CD4-positive, alpha-beta T cell treated with Interleukin-6 for 4 hours (primary cell): ENCODE results near the gene OBSL1.

Experiments used
- DNase-seq: peaks from one replicate; pipeline ENCODE4 v3.0.0-alpha.2; 2020; ENCODE audit warnings: mixed read lengths

The OBSL1 gene

DNA sequence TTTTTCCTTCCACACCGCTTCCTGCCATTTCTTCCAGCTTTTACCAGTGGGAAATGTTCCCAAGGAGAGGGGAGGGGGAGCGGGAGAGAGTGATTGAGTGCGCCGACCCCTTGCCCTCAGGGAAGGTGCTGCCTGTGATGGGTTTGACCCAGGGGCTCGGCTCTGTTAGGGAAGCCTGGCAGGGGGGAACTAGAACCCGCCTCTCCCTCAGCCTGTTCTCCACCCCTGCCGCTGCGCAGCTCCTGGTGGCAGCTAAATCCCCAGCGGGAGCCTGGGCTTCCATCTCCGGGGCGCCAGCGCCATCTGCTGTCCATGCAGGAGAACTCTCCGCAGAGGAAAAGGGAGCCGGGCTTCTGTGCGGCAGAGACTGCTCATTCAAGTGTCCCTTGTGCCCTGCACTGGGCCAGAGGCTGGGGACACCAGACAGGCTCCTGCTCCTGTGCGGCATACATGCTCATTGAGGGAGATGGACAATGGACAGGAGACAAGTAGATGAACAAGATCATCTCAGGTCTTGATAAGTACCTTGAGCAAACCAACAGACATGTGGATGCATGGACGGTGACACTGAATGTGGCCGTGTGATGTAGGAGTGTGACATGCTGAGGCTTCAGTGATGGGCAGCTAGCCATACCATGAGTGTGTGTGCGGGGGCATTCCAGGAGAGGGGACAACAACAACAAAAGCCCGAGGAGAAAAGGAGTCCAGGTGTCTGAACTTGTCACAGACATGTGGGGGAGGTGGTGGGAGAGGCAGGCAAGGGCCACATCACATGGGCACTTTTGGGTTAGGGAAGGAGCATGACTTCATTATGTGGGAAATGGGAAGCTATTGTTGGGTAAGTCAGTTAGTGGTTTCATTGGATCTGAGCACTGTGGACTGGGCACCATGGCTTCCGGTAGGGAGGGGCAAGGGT, 41.0 kb downstream of the OBSL1 start:
- peak; percentile 90 for DNase-seq

DNA sequence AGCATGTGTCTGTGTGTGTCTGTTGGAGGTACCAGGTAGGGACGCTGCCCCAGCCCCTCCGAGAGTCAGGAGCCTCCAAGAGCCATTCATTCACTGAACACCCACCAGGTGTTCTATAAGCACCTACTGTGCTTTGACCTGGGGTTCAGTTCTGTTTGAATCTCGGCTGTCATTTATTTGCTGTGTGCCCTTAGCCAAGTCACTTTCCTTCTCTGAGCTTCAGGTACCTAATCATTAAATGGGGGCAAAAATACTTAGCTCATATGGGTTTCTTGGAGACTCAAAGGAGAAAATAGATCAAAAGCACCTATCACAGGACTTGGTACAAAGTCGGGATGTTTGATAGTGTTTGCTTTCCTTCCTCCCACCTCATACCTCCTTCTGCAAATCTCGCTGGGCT, 43.9 kb downstream of the OBSL1 start:
- DNase-seq = no peak

DNA sequence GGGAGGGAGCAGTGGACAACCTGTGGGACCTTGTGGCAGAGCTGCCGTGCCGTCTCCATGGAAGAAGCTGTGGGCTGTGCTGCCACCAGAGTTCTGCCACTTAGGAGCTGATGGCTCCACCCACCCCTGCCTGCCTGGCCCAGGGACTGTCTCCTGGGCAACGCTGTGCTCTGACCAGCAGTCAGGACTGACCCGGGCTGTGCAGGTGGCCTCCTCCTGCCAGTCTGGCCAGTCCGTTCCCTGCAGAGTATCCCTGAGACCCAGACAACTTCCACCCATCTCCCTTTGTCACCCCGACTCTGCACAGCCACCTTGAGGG, 44.3 kb downstream of the OBSL1 start:
- no peak for DNase-seq

DNA sequence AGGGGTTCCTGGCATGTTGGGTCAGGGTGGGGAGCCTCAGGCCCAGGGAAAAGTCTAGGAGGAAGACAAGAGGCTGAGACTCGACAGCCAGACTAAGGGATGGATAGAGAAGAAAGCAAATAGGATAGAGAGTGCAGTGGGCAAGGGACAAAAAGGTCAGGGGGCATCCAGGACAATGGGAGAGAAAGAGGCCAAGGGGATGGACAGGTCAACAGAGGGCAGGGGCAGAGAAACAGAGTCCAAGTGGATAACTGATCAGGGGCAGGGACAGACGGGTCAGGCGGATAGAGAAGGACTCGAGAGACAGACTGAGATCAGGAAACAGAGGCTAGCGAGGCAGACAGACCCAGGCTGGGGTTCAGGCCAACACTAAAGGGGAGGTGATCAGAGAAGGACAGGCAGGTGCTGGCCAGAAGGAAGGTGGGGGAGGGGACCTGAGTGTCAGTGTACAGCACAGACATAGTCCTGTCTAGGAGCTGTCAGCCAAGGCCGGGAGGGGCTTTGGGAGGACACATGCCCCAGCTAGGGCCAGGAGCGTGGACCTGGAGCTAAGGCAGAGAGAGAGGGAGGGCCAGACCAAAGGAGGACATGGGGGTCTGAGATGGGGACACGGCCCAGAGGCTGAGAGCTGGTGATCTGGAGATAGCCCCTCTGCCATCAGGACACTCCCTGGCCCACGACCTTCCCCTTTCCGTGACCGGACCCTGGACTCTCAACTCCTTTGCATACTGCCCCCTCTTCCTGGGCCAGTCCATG, 44.8 kb downstream of the OBSL1 start:
- DNase-seq = no peak

GRCh38 chr2:219525533-219526232, 45.7 kb downstream of the OBSL1 start:
- no peak for DNase-seq

DNA sequence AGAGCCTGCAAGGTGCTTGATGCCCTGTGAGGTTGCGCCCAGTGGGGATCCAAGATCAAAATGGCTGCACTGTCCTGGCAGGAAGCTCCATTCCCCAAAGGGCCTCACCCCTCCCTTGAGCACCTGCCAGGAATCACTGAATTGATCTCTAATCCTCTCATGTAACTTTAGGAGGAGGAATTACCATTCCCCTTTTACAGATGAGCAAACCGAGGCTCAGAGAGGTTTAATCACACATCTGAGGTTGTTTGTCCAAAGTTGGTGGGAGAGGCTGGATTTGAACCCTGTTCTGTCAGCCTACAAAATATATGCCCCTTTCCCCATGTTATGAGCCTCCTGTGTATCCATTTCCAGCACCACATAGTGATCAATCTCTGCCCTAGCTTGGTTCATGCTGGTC, 46.5 kb downstream of the OBSL1 start:
- no peak for DNase-seq

- DNase-seq = no peak
Observed at GRCh38 chr2:219523031-219523671, 48.2 kb downstream of the OBSL1 start.

- no peak for DNase-seq
Observed at GRCh38 chr2:219522111-219523030, 49.0 kb downstream of the OBSL1 start.

DNA sequence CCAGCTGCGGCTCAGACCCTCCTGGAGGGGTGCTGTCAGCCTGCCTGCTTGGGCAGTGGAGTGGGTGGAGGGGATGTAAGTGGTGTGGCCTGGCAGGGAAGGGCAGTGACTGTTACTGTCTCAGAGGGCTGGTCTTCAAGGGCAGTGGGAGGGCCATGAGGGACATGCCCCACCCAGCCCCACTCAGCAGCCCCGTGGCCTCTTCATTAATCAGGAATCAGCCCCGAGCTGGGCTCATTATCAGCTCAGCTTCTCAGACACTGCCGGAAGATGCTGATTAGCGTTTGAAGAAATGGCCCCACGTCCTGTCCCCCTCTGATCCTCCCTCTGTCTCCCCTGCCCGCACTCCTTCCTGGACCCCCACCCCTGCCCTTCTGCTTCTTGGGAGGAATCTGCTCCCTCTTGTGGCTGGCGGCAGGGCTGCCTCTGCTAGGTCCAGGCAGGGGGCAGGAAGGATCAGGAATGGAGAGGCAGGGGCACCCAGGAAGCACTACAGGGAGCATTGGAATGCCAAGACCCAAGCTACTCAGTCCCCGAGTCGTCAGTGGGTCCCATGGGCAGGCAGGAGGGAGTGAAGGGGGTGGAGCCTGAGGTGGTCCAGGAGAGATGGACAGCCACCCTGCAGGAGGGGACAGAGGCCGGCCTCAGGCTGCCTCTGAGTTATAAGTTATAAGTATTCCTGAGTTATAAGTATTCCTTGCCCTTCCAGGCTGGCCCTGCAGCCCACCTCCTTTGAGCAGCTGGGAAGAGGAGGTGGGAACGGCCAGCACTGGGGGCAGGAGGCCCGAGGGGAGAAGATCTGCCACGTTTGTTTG, 50.1 kb downstream of the OBSL1 start:
- no peak for DNase-seq

DNA sequence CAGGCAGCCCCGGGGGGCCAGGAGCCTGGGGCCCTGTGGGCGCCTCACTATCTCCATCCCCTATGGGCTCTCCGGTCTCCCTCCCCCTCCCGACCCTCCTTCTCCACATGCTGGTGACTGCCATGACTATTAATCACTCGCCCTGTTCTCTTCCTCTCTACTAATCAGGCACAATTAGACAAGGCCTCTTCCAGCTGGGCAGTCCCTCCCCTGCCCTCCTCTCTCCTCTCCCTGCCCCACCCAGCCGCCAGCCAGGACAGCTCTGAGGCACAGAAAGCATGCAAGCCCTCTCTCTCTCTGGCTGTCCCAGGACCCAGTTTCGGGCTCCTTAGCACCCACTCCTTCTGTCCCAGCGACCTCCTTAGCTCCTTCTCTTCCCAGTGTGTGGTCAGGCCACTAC, 51.3 kb downstream of the OBSL1 start:
- no peak for DNase-seq

GRCh38 chr2:219519526-219519916, 51.8 kb downstream of the OBSL1 start:
- no peak for DNase-seq

GRCh38 chr2:219517954-219518778, 53.2 kb downstream of the OBSL1 start:
- DNase-seq = no peak

DNA sequence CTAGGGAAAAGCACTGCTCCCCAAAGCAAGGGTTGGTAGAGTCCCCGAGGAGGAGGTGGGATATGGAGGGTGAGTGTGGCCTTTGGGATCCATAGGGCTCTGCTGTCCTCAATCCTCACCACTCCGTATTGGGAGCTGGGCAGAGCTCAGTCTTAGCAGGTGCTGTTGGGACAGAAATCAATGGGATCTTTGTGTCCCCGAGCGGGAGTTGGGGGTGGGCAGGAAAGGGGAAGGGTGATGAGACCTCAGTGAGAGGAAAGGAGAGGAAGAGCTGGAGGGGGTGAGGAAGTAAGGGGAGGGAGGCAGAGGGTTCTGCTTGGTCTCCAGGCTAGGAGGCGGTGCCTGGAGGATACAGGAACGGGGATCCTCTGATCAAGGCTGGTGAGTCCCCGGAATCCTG, 54.5 kb downstream of the OBSL1 start:
- DNase-seq = no peak

- no peak for DNase-seq
Observed at GRCh38 chr2:219515874-219516629, 55.3 kb downstream of the OBSL1 start.

GRCh38 chr2:219514836-219515235, 56.5 kb downstream of the OBSL1 start:
- no peak for DNase-seq

DNA sequence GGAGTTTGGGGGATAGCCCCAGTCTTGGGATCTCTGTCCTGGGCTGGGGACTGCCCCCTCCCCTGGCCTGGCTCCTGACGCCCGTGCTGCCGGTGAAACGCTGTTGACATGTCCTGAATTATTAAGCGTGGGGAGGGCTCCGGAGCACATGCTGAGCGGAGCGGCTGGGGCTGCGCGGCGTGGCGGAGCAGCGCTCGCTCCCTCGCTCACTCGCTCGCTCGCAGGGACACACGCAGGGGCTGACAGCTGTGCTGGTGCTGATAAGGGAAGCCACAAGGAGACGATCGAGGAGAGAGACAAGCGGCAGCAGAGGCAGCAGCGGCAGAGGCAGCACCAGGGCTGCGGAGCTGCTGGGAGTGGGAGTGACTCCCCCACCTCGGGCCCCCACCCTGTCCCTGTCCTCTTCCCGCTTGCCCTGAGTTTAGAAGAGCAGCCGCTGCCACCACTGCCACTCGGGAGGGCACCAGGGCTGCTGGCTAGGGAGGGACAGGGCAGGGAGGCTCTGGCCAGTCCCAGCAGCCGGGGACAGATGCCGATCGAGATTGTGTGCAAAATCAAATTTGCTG, 57.1 kb downstream of the OBSL1 start, which contains the start of gene ASIC4:
ASIC4 (plus strand) TSS at position 287 of the 566 bp plus-strand sequence; CDS start at position 530, 243 bp downstream.
- no peak for DNase-seq

GRCh38 chr2:219513787-219514186, 57.6 kb downstream of the OBSL1 start:
- no peak for DNase-seq

- DNase-seq = no peak
Observed at GRCh38 chr2:219512524-219513216, 58.7 kb downstream of the OBSL1 start.
